ENCODE data around the gene THAP12. TPM values are rescaled to one million over a fixed set of nuclear protein-coding genes. Genes with fewer than 3 reads are reported as not detected.

Gene THAP12
- total RNA-seq, 1 donor from 2014 or later, result 28.0 TPM

DNA sequence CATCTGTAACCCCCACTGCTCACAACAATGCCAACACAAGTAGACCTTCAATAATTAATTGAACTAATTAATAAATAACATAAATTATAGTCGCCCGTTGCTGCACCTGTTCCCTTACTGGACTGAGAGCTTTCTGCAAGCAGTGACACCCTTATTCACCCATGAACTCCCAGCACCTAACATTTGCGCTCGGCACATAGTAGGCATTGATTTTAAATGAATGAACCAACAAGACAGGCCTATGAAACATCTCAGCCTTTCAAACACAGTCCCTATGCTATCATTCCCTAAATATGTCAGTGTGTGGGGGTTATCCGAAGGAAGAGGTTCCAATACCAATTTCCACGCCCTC, 1.1 kb downstream of the THAP12 start:
- DNase-seq (ENCODE audit: low read depth in 2 of 2), result no peak

- no peak for DNase-seq (ENCODE audit: low read depth in 2 of 2)
Measured at GRCh38 chr11:76376746-76377558, 4.0 kb downstream of the THAP12 start.

- peak in 1 of 2 donors; percentile 92 for DNase-seq (ENCODE audit: low read depth in 2 of 2)
Measured at GRCh38 chr11:76371170-76371569, 9.8 kb downstream of the THAP12 start.

DNA sequence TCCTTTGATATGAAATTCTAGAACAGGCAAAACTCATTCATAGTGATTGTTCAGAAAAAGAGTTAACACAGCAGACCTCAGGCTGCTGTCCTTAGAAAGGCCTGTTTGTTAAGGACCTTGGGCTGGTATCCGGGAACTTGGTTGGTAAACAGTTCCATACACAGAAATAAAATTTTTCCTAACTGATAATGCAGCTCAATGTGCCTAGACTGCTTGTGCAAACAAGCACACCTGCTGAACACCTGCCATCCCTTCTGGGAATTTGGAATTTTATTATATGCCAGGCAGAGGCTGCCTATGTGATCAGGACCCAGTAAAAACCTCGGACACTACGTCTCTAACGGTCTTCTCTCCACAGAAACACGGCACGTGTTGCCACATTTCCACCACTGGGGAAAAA, 11.5 kb downstream of the THAP12 start:
- no peak for DNase-seq (ENCODE audit: low read depth in 2 of 2)

DNA sequence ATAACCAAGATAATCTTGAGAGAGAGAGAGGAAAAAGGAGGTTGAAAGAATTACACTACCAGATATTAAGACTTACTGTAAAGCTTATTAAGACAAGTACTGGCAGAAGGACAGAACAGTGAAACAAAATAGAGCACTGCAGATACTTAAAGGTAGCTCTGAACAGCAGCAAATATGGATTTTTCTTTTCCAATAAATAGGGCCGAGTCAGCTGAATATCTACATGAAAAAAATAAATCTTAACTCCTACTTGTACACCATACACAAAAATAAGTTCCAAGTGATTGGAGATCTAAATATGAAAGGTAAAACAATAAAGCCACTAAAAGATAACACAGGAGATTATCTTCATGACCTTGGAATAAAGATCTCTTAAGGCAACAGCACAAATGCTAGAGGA, 12.4 kb downstream of the THAP12 start:
- no peak for DNase-seq (ENCODE audit: low read depth in 2 of 2)

DNA sequence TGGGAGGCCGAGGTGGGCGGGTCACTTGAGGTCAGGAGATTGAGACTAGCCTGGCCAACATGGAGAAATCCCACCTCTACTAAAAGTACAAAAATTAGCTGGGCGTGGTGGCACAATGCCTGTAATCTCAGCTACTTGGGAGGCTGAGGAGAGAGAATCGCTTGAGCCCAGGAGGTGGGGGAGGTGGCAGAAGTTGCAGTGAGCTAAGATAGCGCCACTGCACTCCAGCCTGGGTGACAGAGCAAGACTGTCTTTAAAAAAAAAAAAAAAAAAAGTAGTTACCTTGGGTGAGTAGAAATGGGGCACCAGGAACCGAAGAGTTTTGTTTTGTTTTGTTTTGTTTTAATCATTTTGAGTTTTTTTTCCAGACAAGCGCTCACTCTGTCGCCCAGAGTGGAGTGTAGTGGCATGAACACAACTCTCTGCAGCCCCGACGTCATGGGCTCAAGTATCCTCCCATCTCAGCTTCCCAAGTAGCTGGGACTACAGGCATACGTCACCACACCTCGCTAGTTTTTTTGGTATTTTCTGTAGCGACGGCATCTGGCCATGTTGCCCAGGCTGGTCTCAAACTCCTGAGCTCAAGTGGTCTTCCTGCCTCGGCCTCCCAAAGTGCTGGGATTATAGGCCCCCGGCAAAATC, 15.8 kb downstream of the THAP12 start:
- DNase-seq (ENCODE audit: low read depth in 2 of 2), result no peak

- DNase-seq (ENCODE audit: low read depth in 2 of 2), result no peak
Measured at GRCh38 chr11:76362716-76363115, 18.2 kb downstream of the THAP12 start.

- no peak for DNase-seq (ENCODE audit: low read depth in 2 of 2)
Measured at GRCh38 chr11:76361776-76362175, 19.2 kb downstream of the THAP12 start.

DNA sequence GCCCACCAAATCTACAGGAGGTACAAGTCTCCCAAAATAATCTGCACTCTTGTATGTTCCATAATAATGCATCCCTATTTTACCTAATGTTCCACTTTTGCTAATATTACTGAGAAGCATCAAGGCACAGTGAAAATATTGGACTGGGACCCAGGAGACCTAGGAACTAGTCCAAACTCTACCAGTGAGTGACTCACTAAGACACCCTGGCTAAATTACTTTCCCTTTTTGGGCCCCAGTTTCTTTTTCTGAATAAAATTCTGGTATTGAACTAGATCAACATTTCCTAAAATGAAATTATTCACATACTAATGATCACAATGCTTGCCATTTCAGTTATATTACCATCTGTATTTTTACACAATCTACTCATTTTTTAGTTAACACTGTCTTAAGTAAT, 19.6 kb downstream of the THAP12 start:
- DNase-seq (ENCODE audit: low read depth in 2 of 2), result no peak

DNA sequence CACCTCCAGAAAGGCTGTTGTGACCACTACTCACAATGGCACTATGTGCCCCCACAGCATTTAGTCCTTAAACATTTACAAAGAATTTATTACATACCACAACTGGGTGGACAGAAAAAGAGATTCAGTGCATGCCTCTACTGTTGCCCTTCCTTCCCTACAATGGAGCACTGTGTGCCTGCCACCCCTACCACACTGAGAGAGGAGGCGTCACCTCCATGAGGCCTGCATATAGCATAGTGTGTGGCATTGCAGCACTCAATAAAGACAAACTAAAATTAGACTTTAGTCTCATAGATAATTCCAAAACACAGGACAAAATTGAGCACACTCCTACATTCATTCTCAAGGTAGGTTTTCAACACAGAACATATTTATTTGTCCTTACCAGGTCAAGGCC, 25.8 kb downstream of the THAP12 start:
- no peak for DNase-seq (ENCODE audit: low read depth in 2 of 2)

DNA sequence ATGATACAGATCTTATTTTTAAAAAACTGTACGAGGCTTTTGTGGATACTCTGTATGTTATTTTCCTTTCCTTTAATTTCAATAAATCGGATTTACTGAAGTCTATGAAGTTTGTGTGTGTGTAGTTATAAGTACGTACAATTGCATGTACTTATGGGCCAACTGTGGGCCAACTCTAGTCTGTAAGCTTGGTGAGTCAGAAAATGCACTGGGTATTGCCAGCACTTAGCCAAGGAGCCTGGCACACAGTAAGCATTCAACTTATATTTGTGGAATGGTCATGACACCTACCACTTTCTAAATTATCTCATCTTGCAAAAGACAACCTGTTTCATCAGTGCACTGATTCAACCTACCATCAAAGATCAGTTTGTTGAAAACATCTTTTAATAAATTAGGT, 32.6 kb downstream of the THAP12 start:
- DNase-seq (ENCODE audit: low read depth in 2 of 2), result no peak

DNA sequence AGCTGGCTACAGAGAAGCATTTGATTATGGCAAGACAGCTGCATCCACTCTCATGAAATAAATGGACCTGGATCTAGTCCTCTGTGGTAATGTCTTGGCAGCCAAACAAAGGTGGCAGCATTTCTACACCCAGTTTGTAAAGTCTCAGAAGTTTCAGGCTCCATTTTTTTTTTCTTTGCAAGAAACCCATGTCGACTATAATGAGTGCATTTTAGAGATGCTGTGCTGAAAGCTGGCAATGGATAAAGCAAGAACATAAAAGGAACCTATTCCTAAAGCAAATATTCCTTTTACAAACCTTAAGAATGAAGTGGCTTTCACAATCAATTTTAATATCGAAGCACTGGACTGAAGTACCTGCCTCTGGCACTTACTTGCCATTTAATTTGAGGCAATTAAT, 33.5 kb downstream of the THAP12 start:
- no peak for DNase-seq (ENCODE audit: low read depth in 2 of 2)

DNA sequence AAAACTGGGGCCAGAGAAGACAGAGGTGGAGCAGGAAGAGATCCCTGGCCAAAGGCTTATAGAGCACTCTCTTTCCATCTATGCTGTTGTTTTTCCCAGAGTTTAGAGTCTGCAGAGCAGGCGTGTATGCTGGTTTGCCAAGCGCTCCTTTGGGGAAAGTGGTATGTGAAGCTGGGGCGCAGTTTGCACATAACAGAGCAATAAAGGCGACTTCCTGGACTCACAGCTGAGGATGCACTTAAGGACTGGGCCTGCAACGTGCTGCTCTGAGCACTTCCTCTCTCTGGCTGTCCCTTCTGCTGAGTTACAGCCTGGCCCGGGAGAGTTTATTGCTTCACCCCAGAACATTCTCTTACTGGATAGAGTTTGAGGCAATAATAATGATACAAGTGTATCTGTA, 41.7 kb downstream of the THAP12 start:
- peak in 1 of 2 donors; percentile 13 for DNase-seq (ENCODE audit: low read depth in 2 of 2)

DNA sequence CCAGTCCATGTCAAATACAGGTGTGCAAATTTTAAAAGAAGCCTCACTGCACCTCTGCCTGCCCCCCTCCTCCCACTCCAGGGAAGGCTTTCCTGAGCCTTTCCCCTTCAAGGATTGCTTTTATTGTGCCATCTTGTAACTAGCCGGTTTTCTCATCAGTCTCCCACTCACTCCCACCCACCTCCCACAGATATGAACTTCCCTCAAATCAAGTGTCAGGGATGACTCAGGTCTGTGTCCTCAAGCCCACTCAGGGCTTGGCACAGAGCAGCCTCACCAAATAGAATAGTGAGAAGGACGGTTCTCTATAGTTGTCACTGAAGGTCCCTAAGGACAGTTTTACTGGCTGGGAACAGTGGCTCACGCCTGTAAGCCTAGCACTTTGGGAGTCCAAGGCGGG, 43.0 kb downstream of the THAP12 start:
- DNase-seq (ENCODE audit: low read depth in 2 of 2), result no peak

DNA sequence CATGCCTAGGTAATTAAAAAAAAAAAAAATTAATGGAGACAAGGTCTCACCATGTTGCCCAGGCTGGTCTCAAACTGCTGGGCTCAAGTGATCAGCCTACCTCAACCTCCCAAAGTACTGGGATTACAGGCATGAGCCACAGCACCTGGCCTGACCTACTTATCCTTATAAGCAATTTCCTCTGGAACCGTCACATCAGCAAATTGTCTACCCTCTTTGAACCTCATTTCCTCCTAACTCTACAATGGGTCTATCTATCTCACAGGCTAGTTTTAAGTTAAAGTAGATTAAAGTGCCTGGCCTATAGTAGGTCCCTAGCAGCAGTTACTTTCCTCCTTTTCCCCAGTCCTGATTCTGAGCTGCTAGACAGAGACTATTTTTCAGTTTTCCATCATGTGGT, 43.5 kb downstream of the THAP12 start:
- DNase-seq (ENCODE audit: low read depth in 2 of 2), result no peak

DNA sequence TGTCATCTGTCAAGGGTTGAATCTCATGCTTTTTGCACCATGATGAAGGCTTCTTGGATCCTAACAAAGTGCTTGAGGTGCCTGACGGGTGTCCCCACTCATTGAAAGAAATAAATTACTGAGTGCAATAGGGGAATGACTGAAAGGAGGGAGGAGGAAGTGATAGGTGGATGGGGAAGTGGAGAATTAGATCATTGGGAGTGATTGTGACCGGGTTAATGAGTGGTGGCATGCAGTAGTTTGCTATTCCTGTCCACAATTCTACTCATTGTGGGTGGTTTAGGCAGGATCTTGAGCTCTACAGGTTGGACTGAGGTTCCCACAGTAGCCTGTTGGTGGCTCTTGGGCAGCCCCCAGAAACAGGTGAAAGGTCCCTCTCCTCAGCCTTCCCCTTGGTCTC, 44.3 kb downstream of the THAP12 start:
- DNase-seq (ENCODE audit: low read depth in 2 of 2), result no peak

DNA sequence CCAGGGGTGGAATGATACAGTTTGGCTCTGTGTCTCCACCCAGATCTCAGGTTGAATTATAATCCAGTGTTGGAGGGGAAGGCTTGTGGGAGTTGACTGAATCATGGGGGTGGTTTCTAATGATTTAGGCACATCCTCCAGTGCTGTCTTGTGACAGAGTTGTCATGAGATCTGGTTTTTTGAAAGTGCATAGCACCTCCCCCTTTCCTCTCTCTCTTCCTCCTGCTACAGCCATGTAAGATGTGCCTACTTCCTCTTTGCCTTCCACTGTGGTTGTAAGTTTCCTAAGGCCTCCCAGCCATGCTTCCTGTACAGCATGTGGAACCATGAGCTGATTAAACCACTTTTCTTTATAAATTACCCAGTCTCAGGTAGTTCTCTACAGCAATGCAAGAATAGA, 45.1 kb downstream of the THAP12 start:
- DNase-seq (ENCODE audit: low read depth in 2 of 2), result no peak

GRCh38 chr11:76334826-76335389, 46.0 kb downstream of the THAP12 start:
- DNase-seq (ENCODE audit: low read depth in 2 of 2), result no peak

DNA sequence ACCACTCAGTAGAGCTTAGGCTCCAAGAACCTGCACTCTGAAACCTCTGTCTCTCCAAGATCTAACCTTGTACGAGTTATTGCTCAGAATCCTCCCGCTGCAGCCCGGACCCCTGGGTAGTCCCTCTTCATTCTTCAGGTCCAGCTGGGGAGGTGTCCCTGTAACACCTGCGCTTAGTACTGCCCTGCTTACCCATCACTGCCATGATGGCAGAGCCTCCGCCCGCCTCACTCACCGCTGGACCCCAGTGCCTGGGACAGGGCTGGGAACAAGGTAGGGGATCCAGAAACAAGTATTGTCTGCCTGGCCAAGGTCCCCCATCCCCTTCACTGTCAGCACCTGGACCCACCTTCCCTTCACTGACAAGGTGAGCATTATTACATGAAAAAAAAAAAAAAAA, 50.3 kb downstream of the THAP12 start:
- no peak for DNase-seq (ENCODE audit: low read depth in 2 of 2)

GRCh38 chr11:76329983-76330382, 50.9 kb downstream of the THAP12 start:
- no peak for DNase-seq (ENCODE audit: low read depth in 2 of 2)

- no peak for DNase-seq (ENCODE audit: low read depth in 2 of 2)
Measured at GRCh38 chr11:76329084-76329648, 51.8 kb downstream of the THAP12 start.

DNA sequence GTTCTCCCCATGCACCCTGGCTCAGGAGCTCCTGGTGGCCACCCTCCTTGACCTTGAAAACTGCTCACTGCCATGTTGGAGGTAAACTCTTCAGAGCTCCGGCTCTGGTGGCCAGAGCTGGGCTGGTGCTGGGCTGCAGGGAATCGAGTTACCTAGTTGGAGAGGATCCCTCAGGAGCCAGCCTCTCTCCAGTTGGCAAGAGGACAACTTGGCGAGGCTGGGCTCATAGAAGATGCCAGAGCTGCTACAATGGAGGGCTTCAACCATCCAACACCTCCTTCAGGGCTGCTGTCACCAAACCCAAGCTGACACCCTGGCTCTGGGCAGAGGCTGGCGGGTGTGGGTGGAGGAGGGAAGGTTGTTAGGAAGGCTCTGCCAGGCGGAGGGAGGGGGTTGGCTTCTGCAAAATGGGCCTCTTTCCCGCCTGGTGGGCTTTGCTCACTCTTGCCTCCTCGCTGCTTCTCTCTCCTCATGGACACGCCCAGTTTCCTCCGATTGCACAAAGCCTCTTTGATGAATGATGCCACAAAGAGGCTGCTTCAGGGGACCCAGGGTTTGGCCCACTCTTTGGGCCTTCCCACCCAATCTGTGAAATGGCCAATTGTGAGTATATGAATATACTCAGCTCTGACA, 53.1 kb downstream of the THAP12 start:
- no peak for DNase-seq (ENCODE audit: low read depth in 2 of 2)

Measured in dermis microvascular lymphatic vessel endothelial cell (primary cell).